Measurements from ENCODE around the gene ACAD9. TPM values are rescaled to one million over a fixed set of nuclear protein-coding genes. Genes with fewer than 3 reads are reported as not detected.

ACAD9 gene
- total RNA-seq, 1 donor from 2014 or later, result 32.4 TPM

GRCh38 chr3:128902426-128902825, 23.0 kb downstream of the ACAD9 start:
- H3K36me3 Mint-ChIP-seq (ENCODE audit: low read depth, unreplicated experiment), result peaks cover 36% of the 10 kb centered on the region

GRCh38 chr3:128903501-128903900, 24.1 kb downstream of the ACAD9 start:
- H3K4me1 ChIP-seq (ENCODE audit: insufficient read depth, low read length), result no peaks in the 10 kb centered on the region
- H3K4me3 Mint-ChIP-seq (ENCODE audit: unreplicated experiment), result no peak overlapping the region
- TF ChIP-seq EZH2 (IDR thresholded peaks at IDR 0.05; ENCODE audit: insufficient read depth, low read length) (no peak), CTCF (IDR thresholded peaks at IDR 0.05; ENCODE audit: insufficient read depth, low read depth, low read length) (no peak)
- H3K4me1 Mint-ChIP-seq (ENCODE audit: low read depth, unreplicated experiment), result no peaks in the 10 kb centered on the region
- peaks cover 5% of the 10 kb centered on the region for H4K20me1 ChIP-seq (ENCODE audit: insufficient read depth, low read length)
- no peaks in the 10 kb centered on the region for H3K27me3 Mint-ChIP-seq (ENCODE audit: low read depth, unreplicated experiment)
- FAIRE-seq (no peak), DNase-seq (ENCODE audit: low read depth) (no peak)
- H2AFZ ChIP-seq (ENCODE audit: low read depth, low read length), result no peak overlapping the region
- no peak overlapping the region for H3K4me2 ChIP-seq (ENCODE audit: low read length)
- H3K27me3 ChIP-seq (ENCODE audit: insufficient read depth, low read length), result no peaks in the 10 kb centered on the region
- no peak overlapping the region for H3K9ac ChIP-seq (ENCODE audit: low read length)
- no peak overlapping the region for H3K4me3 ChIP-seq (ENCODE audit: insufficient read depth, low read depth, low read length)
- H3K79me2 ChIP-seq (ENCODE audit: insufficient read depth, low read length), result no peaks in the 10 kb centered on the region
- no peaks in the 10 kb centered on the region for H3K9me3 ChIP-seq (ENCODE audit: insufficient read depth, low read depth, low read length)
- H3K36me3 ChIP-seq (ENCODE audit: insufficient read depth, low read length), result peaks cover 41% of the 10 kb centered on the region
- H3K36me3 Mint-ChIP-seq (ENCODE audit: low read depth, unreplicated experiment), result peaks cover 33% of the 10 kb centered on the region
- no peaks in the 10 kb centered on the region for H3K9me3 Mint-ChIP-seq (ENCODE audit: unreplicated experiment)
- H3K27ac ChIP-seq (ENCODE audit: low read depth, low read length), result no peak overlapping the region
- no peak overlapping the region for H3K27ac Mint-ChIP-seq (ENCODE audit: unreplicated experiment)

More at GRCh38 chr3:128902426-128902825, 23.0 kb downstream of the ACAD9 start:
- Mint-ChIP-seq H3K27me3 (ENCODE audit: low read depth, unreplicated experiment) (no peaks in the 10 kb centered on the region), H3K27ac (ENCODE audit: unreplicated experiment) (no peak overlapping the region), H3K4me1 (ENCODE audit: low read depth, unreplicated experiment) (no peaks in the 10 kb centered on the region), H3K4me3 (ENCODE audit: unreplicated experiment) (no peak overlapping the region), H3K9me3 (ENCODE audit: unreplicated experiment) (no peaks in the 10 kb centered on the region)
- peaks cover 5% of the 10 kb centered on the region for H4K20me1 ChIP-seq (ENCODE audit: insufficient read depth, low read length)
- no peak overlapping the region for H3K4me3 ChIP-seq (ENCODE audit: insufficient read depth, low read depth, low read length)
- no peak for TF ChIP-seq CTCF (IDR thresholded peaks at IDR 0.05; ENCODE audit: insufficient read depth, low read depth, low read length)
- TF ChIP-seq EZH2 (IDR thresholded peaks at IDR 0.05; ENCODE audit: insufficient read depth, low read length), result no peak
- FAIRE-seq (no peak), DNase-seq (ENCODE audit: low read depth) (no peak)
- no peak overlapping the region for H2AFZ ChIP-seq (ENCODE audit: low read depth, low read length)
- peaks cover 43% of the 10 kb centered on the region for H3K36me3 ChIP-seq (ENCODE audit: insufficient read depth, low read length)
- H3K27me3 ChIP-seq (ENCODE audit: insufficient read depth, low read length), result no peaks in the 10 kb centered on the region
- no peak overlapping the region for H3K27ac ChIP-seq (ENCODE audit: low read depth, low read length)
- no peaks in the 10 kb centered on the region for H3K4me1 ChIP-seq (ENCODE audit: insufficient read depth, low read length)
- H3K9me3 ChIP-seq (ENCODE audit: insufficient read depth, low read depth, low read length), result no peaks in the 10 kb centered on the region
- H3K4me2 ChIP-seq (ENCODE audit: low read length), result no peak overlapping the region
- no peak overlapping the region for H3K9ac ChIP-seq (ENCODE audit: low read length)
- no peaks in the 10 kb centered on the region for H3K79me2 ChIP-seq (ENCODE audit: insufficient read depth, low read length)

- TF ChIP-seq CTCF (IDR thresholded peaks at IDR 0.05; ENCODE audit: insufficient read depth, low read depth, low read length) (no peak), EZH2 (IDR thresholded peaks at IDR 0.05; ENCODE audit: insufficient read depth, low read length) (no peak)
- no peaks in the 10 kb centered on the region for H3K27me3 ChIP-seq (ENCODE audit: insufficient read depth, low read length)
- H3K9ac ChIP-seq (ENCODE audit: low read length), result no peak overlapping the region
- no peaks in the 10 kb centered on the region for H3K4me1 ChIP-seq (ENCODE audit: insufficient read depth, low read length)
- no peak overlapping the region for H3K27ac Mint-ChIP-seq (ENCODE audit: unreplicated experiment)
- peaks cover 33% of the 10 kb centered on the region for H3K36me3 ChIP-seq (ENCODE audit: insufficient read depth, low read length)
- H3K27ac ChIP-seq (ENCODE audit: low read depth, low read length), result no peak overlapping the region
- H2AFZ ChIP-seq (ENCODE audit: low read depth, low read length), result no peak overlapping the region
- no peak for DNase-seq (ENCODE audit: low read depth)
- no peaks in the 10 kb centered on the region for H3K4me1 Mint-ChIP-seq (ENCODE audit: low read depth, unreplicated experiment)
- H3K27me3 Mint-ChIP-seq (ENCODE audit: low read depth, unreplicated experiment), result no peaks in the 10 kb centered on the region
- FAIRE-seq, result no peak
- peaks cover 25% of the 10 kb centered on the region for H3K36me3 Mint-ChIP-seq (ENCODE audit: low read depth, unreplicated experiment)
- H3K4me3 Mint-ChIP-seq (ENCODE audit: unreplicated experiment), result no peak overlapping the region
- peaks cover 5% of the 10 kb centered on the region for H4K20me1 ChIP-seq (ENCODE audit: insufficient read depth, low read length)
- H3K4me3 ChIP-seq (ENCODE audit: insufficient read depth, low read depth, low read length), result no peak overlapping the region
- no peaks in the 10 kb centered on the region for H3K9me3 ChIP-seq (ENCODE audit: insufficient read depth, low read depth, low read length)
- no peaks in the 10 kb centered on the region for H3K9me3 Mint-ChIP-seq (ENCODE audit: unreplicated experiment)
- no peaks in the 10 kb centered on the region for H3K79me2 ChIP-seq (ENCODE audit: insufficient read depth, low read length)
- no peak overlapping the region for H3K4me2 ChIP-seq (ENCODE audit: low read length)
These were observed 26.8 kb downstream of the ACAD9 start for GRCh38 chr3:128906031-128906803.
